GM12891 (cell line): Measurements from ENCODE around the gene KLRC4.
"Not testable (repeated sequence)": the region's sequence is repeated elsewhere in the genome, so short reads cannot be mapped to it uniquely, and the experiment has no call there.

ENCODE experiments used
- DNase-seq: peaks from one replicate; pipeline ENCODE4 v3.0.0; 2011; ENCODE audit warnings: low spot score; ENCODE audit not compliant: insufficient read length
- FAIRE-seq: peaks from 2 replicates; lab custom pipeline; 2011; peaks lifted over from hg19 to GRCh38; lab: Jason Lieb, UNC
- PAX5 ChIP-seq: IDR thresholded peaks from 2 replicates; pipeline ENCODE4 v1.6.1; 2011; ENCODE audit warnings: low read length, moderate library complexity, mild to moderate bottlenecking; ENCODE audit not compliant: insufficient read depth, severe bottlenecking
- POLR2A ChIP-seq: IDR thresholded peaks from 2 replicates; pipeline ENCODE4 v1.6.1; 2011; ENCODE audit warnings: low read depth, low read length, control low read depth
- POLR2AphosphoS5 ChIP-seq: IDR thresholded peaks from 2 replicates; pipeline ENCODE4 v1.6.1; 2011; ENCODE audit warnings: low read depth, low read length, control low read depth
- POU2F2 ChIP-seq: IDR thresholded peaks from 2 replicates; pipeline ENCODE4 v1.6.1; 2011; ENCODE audit warnings: low read depth, mild to moderate bottlenecking, control low read depth, low read length, moderate library complexity
- SPI1 ChIP-seq: IDR thresholded peaks from 2 replicates; pipeline ENCODE4 v1.6.1; 2011; ENCODE audit warnings: low read depth, low read length, control low read depth
- TAF1 ChIP-seq: IDR thresholded peaks from 2 replicates; pipeline ENCODE4 v1.6.1; 2011; ENCODE audit warnings: low read depth, low read length, control low read depth

Gene KLRC4

GRCh38 chr12:10393291-10393690, 16.3 kb downstream of the KLRC4 start:
- FAIRE-seq = peak; percentile 52
- TF ChIP-seq POU2F2 = no peak
- TF ChIP-seq POLR2AphosphoS5 = no peak
- no peak for TF ChIP-seq SPI1
- no peak for TF ChIP-seq POLR2A
- TF ChIP-seq PAX5 = no peak
- DNase-seq = no peak

GRCh38 chr12:10392394-10392930, 17.1 kb downstream of the KLRC4 start:
- 0 out of 2 replicates have a peak, but pooled peaks have one; percentile 30 for TF ChIP-seq POLR2A
- no peak for TF ChIP-seq POU2F2
- no peak for TF ChIP-seq PAX5
- peak; percentile 64 for TF ChIP-seq SPI1
- DNase-seq (no peak), FAIRE-seq (peak; percentile 86)

GRCh38 chr12:10390991-10391390, 18.6 kb downstream of the KLRC4 start:
- DNase-seq, FAIRE-seq: not testable (repeated sequence)

- DNase-seq = no peak
- no peak for FAIRE-seq
- TF ChIP-seq POLR2AphosphoS5 (no peak), POLR2A (no peak), PAX5 (no peak), TAF1 (no peak), SPI1 (no peak), POU2F2 (no peak)
Observed at GRCh38 chr12:10389904-10390303, 19.7 kb downstream of the KLRC4 start, which contains the start of gene KLRK1. KLRK1 (minus strand) TSS chr12:10390041; CDS start chr12:10388810, 1,231 bp downstream.

GRCh38 chr12:10388624-10389413, 20.7 kb downstream of the KLRC4 start:
- FAIRE-seq = no peak
- no peak for TF ChIP-seq TAF1

GRCh38 chr12:10387498-10387897, 22.1 kb downstream of the KLRC4 start:
- FAIRE-seq, DNase-seq: not testable (repeated sequence)

More at GRCh38 chr12:10388624-10389413, 20.7 kb downstream of the KLRC4 start:
- DNase-seq = no peak

GRCh38 chr12:10386857-10387256, 22.7 kb downstream of the KLRC4 start:
- DNase-seq (no peak), FAIRE-seq (no peak)
- no peak for TF ChIP-seq POLR2AphosphoS5
- TF ChIP-seq PAX5 = no peak
- no peak for TF ChIP-seq POU2F2
- TF ChIP-seq SPI1 = no peak
- no peak for TF ChIP-seq POLR2A
- no peak for TF ChIP-seq TAF1

- DNase-seq (no peak), FAIRE-seq (peak; percentile 31)
- TF ChIP-seq POU2F2 (no peak), POLR2AphosphoS5 (no peak), TAF1 (no peak), PAX5 (no peak), SPI1 (no peak), POLR2A (no peak)
Observed at GRCh38 chr12:10385166-10385613, 24.4 kb downstream of the KLRC4 start.

- DNase-seq (no peak), FAIRE-seq (no peak)
- no peak for TF ChIP-seq POU2F2
- TF ChIP-seq PAX5 = no peak
- TF ChIP-seq TAF1 = no peak
- no peak for TF ChIP-seq POLR2A
Observed at GRCh38 chr12:10384191-10384590, 25.4 kb downstream of the KLRC4 start.

GRCh38 chr12:10381928-10382628, 27.5 kb downstream of the KLRC4 start:
- TF ChIP-seq TAF1 (no peak), PAX5 (no peak), POLR2A (no peak), POLR2AphosphoS5 (no peak), SPI1 (no peak), POU2F2 (no peak)
- FAIRE-seq (no peak), DNase-seq (no peak)

GRCh38 chr12:10378737-10379136, 30.8 kb downstream of the KLRC4 start:
- FAIRE-seq, DNase-seq: not testable (repeated sequence)
